Peyer's patch (tissue), 4 donors: Measurements from ENCODE around the gene MAN1A1.

Experiments
- POLR2A ChIP-seq, 2 donors: fragments of 450-650 bp; IDR thresholded peaks; one replicate each; pipeline ENCODE4 v1.5.1; 2017; ENCODE audit warnings: antibody characterized with exemption in 2 of 2, mild to moderate bottlenecking in 2 of 2, moderate library complexity in 2 of 2
- TF ChIP-seq, protein P1 (sequence below), 6 experiments: fragments of 450-650 bp in 4 of 6; fragments of 200-600 bp in 2 of 6; sonication (generic) in 1 of 6; IDR thresholded peaks; one replicate each; pipeline ENCODE4 v1.5.1; 2017 to 2019; ENCODE audit warnings: antibody characterized with exemption in 6 of 6, mild to moderate bottlenecking in 3 of 6, moderate library complexity in 1 of 6

- TF ChIP-seq, protein P1, sequence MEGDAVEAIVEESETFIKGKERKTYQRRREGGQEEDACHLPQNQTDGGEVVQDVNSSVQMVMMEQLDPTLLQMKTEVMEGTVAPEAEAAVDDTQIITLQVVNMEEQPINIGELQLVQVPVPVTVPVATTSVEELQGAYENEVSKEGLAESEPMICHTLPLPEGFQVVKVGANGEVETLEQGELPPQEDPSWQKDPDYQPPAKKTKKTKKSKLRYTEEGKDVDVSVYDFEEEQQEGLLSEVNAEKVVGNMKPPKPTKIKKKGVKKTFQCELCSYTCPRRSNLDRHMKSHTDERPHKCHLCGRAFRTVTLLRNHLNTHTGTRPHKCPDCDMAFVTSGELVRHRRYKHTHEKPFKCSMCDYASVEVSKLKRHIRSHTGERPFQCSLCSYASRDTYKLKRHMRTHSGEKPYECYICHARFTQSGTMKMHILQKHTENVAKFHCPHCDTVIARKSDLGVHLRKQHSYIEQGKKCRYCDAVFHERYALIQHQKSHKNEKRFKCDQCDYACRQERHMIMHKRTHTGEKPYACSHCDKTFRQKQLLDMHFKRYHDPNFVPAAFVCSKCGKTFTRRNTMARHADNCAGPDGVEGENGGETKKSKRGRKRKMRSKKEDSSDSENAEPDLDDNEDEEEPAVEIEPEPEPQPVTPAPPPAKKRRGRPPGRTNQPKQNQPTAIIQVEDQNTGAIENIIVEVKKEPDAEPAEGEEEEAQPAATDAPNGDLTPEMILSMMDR (IDR thresholded peaks at IDR 0.05): no peak
- TF ChIP-seq POLR2A (IDR thresholded peaks at IDR 0.05): no peak
These were observed 2.0 kb downstream of the MAN1A1 start for GRCh38 chr6:119347466-119348095.
